Measurements from ENCODE around the gene TOP2A.

Gene TOP2A

DNA sequence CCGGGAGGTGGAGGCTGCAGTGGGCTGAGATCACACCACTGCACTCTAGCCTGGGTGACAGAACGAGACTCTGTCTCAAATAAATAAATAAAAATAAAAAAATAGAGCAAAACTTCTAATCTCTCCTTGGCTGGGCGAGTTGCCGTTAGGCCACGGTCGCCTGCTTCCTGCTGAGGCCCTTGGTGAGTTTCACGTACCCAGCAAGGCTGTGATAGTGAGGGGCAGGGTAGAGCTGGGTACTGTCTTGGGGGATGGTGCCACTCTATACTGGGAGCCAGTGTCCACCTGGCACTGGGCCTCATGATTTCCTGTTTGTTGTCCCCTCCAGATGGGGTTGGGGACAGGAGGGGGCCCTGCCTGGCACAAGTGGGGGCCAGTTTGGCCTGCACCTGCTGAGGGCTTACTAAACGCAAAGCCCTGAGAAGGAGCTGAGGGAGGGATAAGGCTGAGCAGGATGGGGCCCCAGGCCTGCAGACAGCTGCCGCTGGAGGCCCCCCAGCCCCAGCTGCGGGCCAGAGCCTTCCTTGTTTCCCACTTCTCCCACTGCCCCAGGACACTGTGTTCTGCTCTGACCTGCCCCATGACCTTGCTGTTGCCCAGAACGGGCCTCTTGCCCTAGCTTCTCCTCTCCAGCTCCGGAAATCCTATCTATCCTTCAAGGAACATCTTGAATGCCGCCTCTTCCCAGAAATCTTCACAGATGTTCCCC, 78.6 kb downstream of the TOP2A start:
- Histone ChIP-seq H3K4me3 (ENCODE audit: low read depth, low read length) (no peak overlapping the region), H3K27ac (no peak overlapping the region), H3K9ac (no peak overlapping the region), H3K27me3 (ENCODE audit: control insufficient read depth, insufficient read depth, low read length) (no peaks in the 10 kb centered on the region), H3K36me3 (ENCODE audit: control insufficient read depth, insufficient read depth, low read length) (no peaks in the 10 kb centered on the region), H2AFZ (no peak overlapping the region), H3K4me1 (peaks cover 20% of the 10 kb centered on the region), H3K79me2 (peaks cover 36% of the 10 kb centered on the region), H3K4me2 (ENCODE audit: low read length) (no peak overlapping the region), H3K9me3 (ENCODE audit: control insufficient read depth, low read length) (no peaks in the 10 kb centered on the region)
- TF ChIP-seq, protein P1, sequence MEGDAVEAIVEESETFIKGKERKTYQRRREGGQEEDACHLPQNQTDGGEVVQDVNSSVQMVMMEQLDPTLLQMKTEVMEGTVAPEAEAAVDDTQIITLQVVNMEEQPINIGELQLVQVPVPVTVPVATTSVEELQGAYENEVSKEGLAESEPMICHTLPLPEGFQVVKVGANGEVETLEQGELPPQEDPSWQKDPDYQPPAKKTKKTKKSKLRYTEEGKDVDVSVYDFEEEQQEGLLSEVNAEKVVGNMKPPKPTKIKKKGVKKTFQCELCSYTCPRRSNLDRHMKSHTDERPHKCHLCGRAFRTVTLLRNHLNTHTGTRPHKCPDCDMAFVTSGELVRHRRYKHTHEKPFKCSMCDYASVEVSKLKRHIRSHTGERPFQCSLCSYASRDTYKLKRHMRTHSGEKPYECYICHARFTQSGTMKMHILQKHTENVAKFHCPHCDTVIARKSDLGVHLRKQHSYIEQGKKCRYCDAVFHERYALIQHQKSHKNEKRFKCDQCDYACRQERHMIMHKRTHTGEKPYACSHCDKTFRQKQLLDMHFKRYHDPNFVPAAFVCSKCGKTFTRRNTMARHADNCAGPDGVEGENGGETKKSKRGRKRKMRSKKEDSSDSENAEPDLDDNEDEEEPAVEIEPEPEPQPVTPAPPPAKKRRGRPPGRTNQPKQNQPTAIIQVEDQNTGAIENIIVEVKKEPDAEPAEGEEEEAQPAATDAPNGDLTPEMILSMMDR (IDR thresholded peaks at IDR 0.05) = no peak

All from parathyroid adenoma (tissue), 2 donors.